ENCODE data around the gene PANX3.
A peak's percentile ranks its signal among the peaks of the same experiment; 100 is the strongest.

The PANX3 gene

DNA sequence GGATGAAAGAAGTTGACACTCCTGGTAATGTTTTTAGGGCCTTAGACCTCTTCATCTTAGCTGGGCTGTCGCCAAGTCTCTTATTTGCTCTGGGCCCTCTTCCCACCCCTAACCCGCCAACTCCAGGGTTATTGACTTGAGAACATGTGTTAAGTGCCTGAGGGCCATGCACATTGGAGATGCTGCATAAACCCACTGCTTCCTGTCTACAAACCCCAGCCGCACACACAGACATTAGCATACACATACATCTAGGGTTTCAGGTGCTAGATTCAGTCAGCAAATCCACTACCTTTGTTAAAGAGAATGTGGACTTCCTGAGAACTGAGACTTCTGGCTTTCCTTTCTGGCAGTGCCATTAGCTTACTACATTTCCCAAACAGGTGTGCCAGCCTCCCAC, 817 bp downstream of the PANX3 start:
- TF ChIP-seq, protein P1, sequence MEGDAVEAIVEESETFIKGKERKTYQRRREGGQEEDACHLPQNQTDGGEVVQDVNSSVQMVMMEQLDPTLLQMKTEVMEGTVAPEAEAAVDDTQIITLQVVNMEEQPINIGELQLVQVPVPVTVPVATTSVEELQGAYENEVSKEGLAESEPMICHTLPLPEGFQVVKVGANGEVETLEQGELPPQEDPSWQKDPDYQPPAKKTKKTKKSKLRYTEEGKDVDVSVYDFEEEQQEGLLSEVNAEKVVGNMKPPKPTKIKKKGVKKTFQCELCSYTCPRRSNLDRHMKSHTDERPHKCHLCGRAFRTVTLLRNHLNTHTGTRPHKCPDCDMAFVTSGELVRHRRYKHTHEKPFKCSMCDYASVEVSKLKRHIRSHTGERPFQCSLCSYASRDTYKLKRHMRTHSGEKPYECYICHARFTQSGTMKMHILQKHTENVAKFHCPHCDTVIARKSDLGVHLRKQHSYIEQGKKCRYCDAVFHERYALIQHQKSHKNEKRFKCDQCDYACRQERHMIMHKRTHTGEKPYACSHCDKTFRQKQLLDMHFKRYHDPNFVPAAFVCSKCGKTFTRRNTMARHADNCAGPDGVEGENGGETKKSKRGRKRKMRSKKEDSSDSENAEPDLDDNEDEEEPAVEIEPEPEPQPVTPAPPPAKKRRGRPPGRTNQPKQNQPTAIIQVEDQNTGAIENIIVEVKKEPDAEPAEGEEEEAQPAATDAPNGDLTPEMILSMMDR (IDR thresholded peaks at IDR 0.05; ENCODE audit: insufficient read depth, low read depth, low read length, missing control alignments), result no peak
- no peak for DNase-seq (ENCODE audit: low read depth)
- no peak overlapping the region for H3K4me3 ChIP-seq (ENCODE audit: low read length)

- TF ChIP-seq, protein P1 (IDR thresholded peaks at IDR 0.05; ENCODE audit: insufficient read depth, low read depth, low read length, missing control alignments), result no peak
- no peak overlapping the region for H3K4me3 ChIP-seq (ENCODE audit: low read length)
- peak; percentile 13 for DNase-seq (ENCODE audit: low read depth)
Measured at GRCh38 chr11:124612567-124613246, 1.5 kb downstream of the PANX3 start.

DNA sequence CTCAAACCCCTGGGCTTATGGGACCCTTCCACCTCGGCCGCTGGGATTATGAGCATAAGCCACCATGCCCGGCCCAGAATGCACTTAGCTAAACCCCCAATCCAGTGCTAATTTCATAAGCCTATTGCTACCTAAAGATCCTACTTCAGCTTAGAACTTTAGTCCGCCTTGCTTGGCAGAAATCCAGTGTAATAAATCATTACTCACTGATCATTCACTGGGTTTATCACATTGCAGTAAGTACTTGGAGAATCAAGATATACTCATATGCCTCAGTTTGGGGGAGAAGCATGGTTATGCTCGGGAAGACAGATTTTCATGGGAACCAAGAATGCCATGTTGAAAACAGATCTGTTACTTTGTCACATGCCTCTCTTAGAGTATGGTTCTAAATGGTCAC, 7.6 kb downstream of the PANX3 start:
- no peak overlapping the region for H3K4me3 ChIP-seq (ENCODE audit: low read length)
- DNase-seq (ENCODE audit: low read depth), result no peak

DNA sequence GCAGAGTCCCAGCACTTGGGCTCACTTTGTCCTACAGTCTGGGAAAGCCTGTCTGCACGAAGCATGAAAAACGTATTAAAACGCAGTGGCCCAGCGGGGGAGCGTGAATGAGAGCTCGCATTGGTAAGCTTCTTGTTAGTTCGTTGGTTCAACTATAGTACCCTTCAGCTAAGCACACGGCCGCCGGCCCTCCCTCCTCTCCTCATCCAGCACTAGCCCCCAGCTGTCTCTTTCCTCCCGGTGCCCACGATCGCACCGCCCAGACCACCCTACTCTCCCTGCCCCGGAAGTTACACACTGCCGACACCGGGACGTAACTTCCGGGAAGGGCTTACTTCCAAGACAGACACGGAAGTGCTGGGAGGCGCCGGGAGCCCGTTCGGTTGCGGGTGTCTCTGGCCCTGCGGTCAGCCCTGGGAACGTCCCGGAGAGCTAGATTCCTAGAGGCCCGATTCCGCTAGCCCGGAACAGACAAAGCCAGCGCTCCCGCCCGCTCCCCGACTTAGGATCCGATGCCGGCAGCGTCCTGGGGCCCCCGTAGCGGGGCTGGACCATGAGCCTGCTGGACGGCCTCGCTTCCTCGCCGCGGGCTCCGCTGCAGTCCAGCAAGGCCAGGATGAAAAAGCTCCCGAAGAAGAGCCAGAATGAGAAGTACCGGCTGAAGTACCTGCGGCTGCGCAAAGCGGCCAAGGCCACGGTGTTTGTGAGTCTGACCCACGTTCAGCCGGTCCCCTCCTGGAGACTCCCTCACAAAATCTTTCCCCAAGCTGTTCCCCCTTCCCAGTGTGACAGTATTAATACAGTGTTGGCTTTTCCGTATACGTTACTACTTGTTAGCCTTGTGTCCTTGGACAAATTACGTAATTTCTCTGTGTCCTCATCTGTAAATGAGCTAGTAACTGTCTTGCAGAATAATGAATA, 11.6 kb downstream of the PANX3 start, which contains the start of gene TBRG1:
TBRG1 (plus strand) TSS at position 334 of the 921 bp plus-strand sequence; CDS start at position 554, 220 bp downstream.
- H3K4me3 ChIP-seq (ENCODE audit: low read length), result peak within 1 kb of the TSS; percentile 92
- TF ChIP-seq, protein P1 (IDR thresholded peaks at IDR 0.05; ENCODE audit: insufficient read depth, low read depth, low read length, missing control alignments), result no peak
- DNase-seq (ENCODE audit: low read depth), result peak; percentile 90

More for the DNA sequence above, 7.6 kb downstream of the PANX3 start:
- TF ChIP-seq, protein P1 (IDR thresholded peaks at IDR 0.05; ENCODE audit: insufficient read depth, low read depth, low read length, missing control alignments), result no peak

DNA sequence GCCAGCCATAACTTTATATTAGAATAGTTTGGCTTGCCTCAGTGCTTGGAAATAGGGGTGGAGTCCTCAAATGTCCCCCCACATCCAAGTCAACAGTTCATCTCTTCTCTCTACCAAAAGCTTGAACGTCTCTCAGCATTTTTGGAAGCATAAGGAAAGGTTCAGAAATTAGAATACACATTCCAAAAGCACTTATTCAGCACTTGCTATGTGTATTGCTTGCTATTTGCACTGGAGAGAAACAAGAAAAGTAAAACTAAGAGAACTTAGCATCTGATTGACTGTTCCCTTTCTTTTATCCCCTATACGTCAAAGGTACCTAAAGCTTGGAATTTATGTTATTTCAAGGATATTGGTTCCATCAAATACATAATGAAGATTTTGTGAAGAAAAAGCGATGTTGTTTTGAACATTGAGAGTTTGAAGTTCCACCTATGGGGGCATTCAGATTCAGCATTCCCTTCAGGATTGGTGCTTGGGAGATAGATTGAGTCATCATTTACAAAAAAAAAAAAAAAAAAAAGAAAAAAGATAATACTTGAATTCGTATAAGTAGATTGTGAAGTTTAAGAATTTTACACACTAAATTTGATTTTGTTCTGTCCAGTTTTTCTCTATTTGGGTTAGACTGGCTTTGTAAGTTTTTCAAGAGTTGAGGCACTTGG, 12.8 kb downstream of the PANX3 start:
- peak overlapping the region; percentile 92 for H3K4me3 ChIP-seq (ENCODE audit: low read length)
- TF ChIP-seq, protein P1 (IDR thresholded peaks at IDR 0.05; ENCODE audit: insufficient read depth, low read depth, low read length, missing control alignments), result no peak
- no peak for DNase-seq (ENCODE audit: low read depth)

DNA sequence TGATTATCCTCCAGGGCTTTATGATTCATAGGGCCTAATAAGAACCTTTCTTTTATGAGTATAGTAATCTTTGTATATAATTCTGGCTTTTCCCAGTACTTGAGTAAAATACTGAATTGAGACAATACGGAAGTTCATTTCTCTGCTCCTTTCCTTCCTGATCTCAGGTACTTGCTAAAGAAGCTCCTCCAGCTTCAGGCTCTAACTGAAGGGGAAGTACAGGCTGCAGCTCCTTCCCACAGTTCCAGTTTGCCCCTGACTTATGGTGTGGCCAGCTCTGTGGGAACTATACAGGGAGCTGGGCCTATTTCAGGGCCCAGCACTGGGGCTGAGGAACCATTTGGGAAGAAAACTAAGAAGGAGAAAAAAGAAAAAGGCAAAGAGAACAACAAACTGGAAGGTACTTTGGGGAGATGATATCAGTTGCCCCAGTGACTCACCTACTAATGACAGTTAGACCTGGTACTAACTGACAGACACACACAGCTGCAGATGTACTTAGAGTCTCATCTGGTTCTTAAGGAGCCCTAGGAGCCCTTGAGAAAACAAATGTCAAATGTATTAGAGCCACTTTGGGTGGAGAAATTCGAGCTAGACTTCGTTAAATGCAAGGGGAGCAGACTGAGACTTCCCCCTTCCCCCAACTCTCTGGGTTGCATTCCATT, 14.4 kb downstream of the PANX3 start:
- H3K4me3 ChIP-seq (ENCODE audit: low read length), result no peak overlapping the region
- DNase-seq (ENCODE audit: low read depth), result no peak
- TF ChIP-seq, protein P1 (IDR thresholded peaks at IDR 0.05; ENCODE audit: insufficient read depth, low read depth, low read length, missing control alignments), result no peak

Measured in epithelial cell of esophagus (primary cell).